NOMO-1 treated with DMSO at 0.1 percent for 48 hours (cell line): ENCODE data around the gene CBLL1.

Experiments used
- DNase-seq: peaks from one replicate; lab custom pipeline; 2025; ENCODE audit not compliant: unreplicated experiment; lab: John Stamatoyannopoulos, UW

The CBLL1 gene

GRCh38 chr7:107743567-107744344 lies at the start of gene CBLL1:
CBLL1 (plus strand) TSS chr7:107744142; CDS start chr7:107744164, 22 bp downstream.
- DNase-seq = peak; percentile 82

- DNase-seq = no peak
Measured at GRCh38 chr7:107694386-107694785, 49.6 kb upstream of the CBLL1 start.

GRCh38 chr7:107696330-107696946 lies 47.5 kb upstream of the CBLL1 start:
- DNase-seq = no peak

GRCh38 chr7:107697321-107698049 lies 46.5 kb upstream of the CBLL1 start:
- DNase-seq = no peak

GRCh38 chr7:107700570-107700969 lies 43.4 kb upstream of the CBLL1 start:
- DNase-seq = no peak

GRCh38 chr7:107701191-107701590 lies 42.8 kb upstream of the CBLL1 start:
- no peak for DNase-seq

- DNase-seq = no peak
Measured at GRCh38 chr7:107703219-107703618, 40.7 kb upstream of the CBLL1 start.

GRCh38 chr7:107703872-107704271 lies 40.1 kb upstream of the CBLL1 start:
- no peak for DNase-seq

- no peak for DNase-seq
Measured at GRCh38 chr7:107708956-107709355, 35.0 kb upstream of the CBLL1 start.

- no peak for DNase-seq
Measured at GRCh38 chr7:107711301-107711700, 32.6 kb upstream of the CBLL1 start.

GRCh38 chr7:107712025-107712424 lies 31.9 kb upstream of the CBLL1 start:
- DNase-seq = no peak

GRCh38 chr7:107712896-107713295 lies 31.0 kb upstream of the CBLL1 start:
- DNase-seq = no peak

- DNase-seq = no peak
Measured at GRCh38 chr7:107715531-107715930, 28.4 kb upstream of the CBLL1 start.

- DNase-seq = no peak
Measured at GRCh38 chr7:107718456-107719193, 25.3 kb upstream of the CBLL1 start.

- DNase-seq = no peak
Measured at GRCh38 chr7:107721286-107721685, 22.7 kb upstream of the CBLL1 start.

- no peak for DNase-seq
Measured at GRCh38 chr7:107723255-107723654, 20.7 kb upstream of the CBLL1 start.

GRCh38 chr7:107725138-107725740 lies 18.7 kb upstream of the CBLL1 start:
- DNase-seq = no peak

- no peak for DNase-seq
Measured at GRCh38 chr7:107726356-107727130, 17.4 kb upstream of the CBLL1 start.

GRCh38 chr7:107728276-107728675 lies 15.7 kb upstream of the CBLL1 start:
- no peak for DNase-seq
